HEK293 (cell line): ENCODE results near the gene GSN.

Experiments
- CTCF ChIA-PET: fragments of 350-600 bp; formaldehyde crosslinking; extraction: SDS; loops from one replicate; lab custom pipeline; 2021; ENCODE audit warnings: antibody characterized with exemption; lab: Yijun Ruan, JAX
- POLR2A ChIA-PET: fragments of 300-600 bp; formaldehyde crosslinking; extraction: SDS; loops from one replicate; lab custom pipeline; 2020; ENCODE audit warnings: antibody characterized with exemption, inconsistent platforms; lab: Yijun Ruan, JAX
- H3K27ac ChIP-seq: fragments of 200-500 bp; sonication (Bioruptor generic); 2 replicates; pipeline ENCODE4 v1.5.1; 2014; ENCODE audit warnings: low read depth, low read length, control low read depth, inconsistent platforms; ENCODE audit errors: extremely low read depth
- H3K36me3 ChIP-seq, 2 experiments: fragments of 200-500 bp in 1 of 2; sonication (Bioruptor generic) in 1 of 2; 1 replicate in 1 of 2; 2 replicates in 1 of 2; pipeline ENCODE4 v1.5.1; 2014 to 2017; ENCODE audit warnings: inconsistent platforms in 2 of 2, low read length in 2 of 2; ENCODE audit not compliant: control insufficient read depth in 2 of 2, insufficient read depth in 1 of 2
- H3K4me1 ChIP-seq: fragments of 200-500 bp; sonication (Bioruptor generic); 2 replicates; pipeline ENCODE4 v1.5.1; 2014; ENCODE audit warnings: mild to moderate bottlenecking, low read length, inconsistent platforms; ENCODE audit not compliant: control insufficient read depth, insufficient read depth
- H3K4me3 ChIP-seq: 2 replicates; pipeline ENCODE4 v1.5.1; 2011; ENCODE audit warnings: low read depth, mild to moderate bottlenecking, control low read depth, low read length, moderate library complexity
- H3K9me3 ChIP-seq: fragments of 200-500 bp; sonication (Bioruptor generic); 2 replicates; pipeline ENCODE4 v1.5.1; 2014; ENCODE audit warnings: low read depth, low read length, inconsistent platforms; ENCODE audit not compliant: control insufficient read depth, insufficient read depth
- GLI4 ChIP-seq: fragments of 450-650 bp; formaldehyde crosslinking; IDR thresholded peaks from 2 replicates; pipeline ENCODE4 v1.5.1; 2016; ENCODE audit warnings: missing biosample characterization, missing genetic modification characterization
- PRDM1 ChIP-seq: fragments of 450-650 bp; formaldehyde crosslinking; IDR thresholded peaks from 2 replicates; pipeline ENCODE4; 2016; ENCODE audit warnings: missing biosample characterization, missing genetic modification characterization
- PRDM4 ChIP-seq: fragments of 450-650 bp; formaldehyde crosslinking; IDR thresholded peaks from 2 replicates; pipeline ENCODE4 v1.5.1; 2017; ENCODE audit warnings: missing biosample characterization, missing genetic modification characterization
- ZBTB44 ChIP-seq: fragments of 450-650 bp; IDR thresholded peaks from 2 replicates; pipeline ENCODE4 v1.5.1; 2018; ENCODE audit warnings: missing biosample characterization, mild to moderate bottlenecking, missing genetic modification characterization
- ZBTB8A ChIP-seq: fragments of 450-650 bp; formaldehyde crosslinking; IDR thresholded peaks from 2 replicates; pipeline ENCODE4 v1.5.1; 2016; ENCODE audit warnings: missing biosample characterization, missing genetic modification characterization
- ZNF132 ChIP-seq: fragments of 450-650 bp; formaldehyde crosslinking; IDR thresholded peaks from 2 replicates; pipeline ENCODE4 v1.5.1; 2017; ENCODE audit warnings: missing biosample characterization, missing genetic modification characterization, borderline replicate concordance
- ZNF2 ChIP-seq: fragments of 450-650 bp; formaldehyde crosslinking; IDR thresholded peaks from 2 replicates; pipeline ENCODE4 v1.5.1; 2016; ENCODE audit warnings: missing biosample characterization, missing genetic modification characterization
- ZNF202 ChIP-seq: fragments of 450-650 bp; formaldehyde crosslinking; IDR thresholded peaks from 2 replicates; pipeline ENCODE4 v1.5.1; 2016; ENCODE audit warnings: missing biosample characterization, missing genetic modification characterization, borderline replicate concordance
- ZNF211 ChIP-seq: fragments of 450-650 bp; formaldehyde crosslinking; IDR thresholded peaks from 2 replicates; pipeline ENCODE4 v1.5.1; 2016; ENCODE audit warnings: low read depth, missing biosample characterization, missing genetic modification characterization
- ZNF335 ChIP-seq: fragments of 450-650 bp; formaldehyde crosslinking; conservative IDR thresholded peaks from 2 replicates; pipeline ENCODE4 v1.5.1; 2016; ENCODE audit warnings: missing biosample characterization, missing genetic modification characterization
- ZNF341 ChIP-seq: fragments of 450-650 bp; formaldehyde crosslinking; IDR thresholded peaks from 2 replicates; pipeline ENCODE4; 2016; ENCODE audit warnings: low read depth, missing biosample characterization, missing genetic modification characterization
- ZNF423 ChIP-seq: fragments of 450-650 bp; formaldehyde crosslinking; IDR thresholded peaks from 2 replicates; pipeline ENCODE4 v1.5.1; 2016; ENCODE audit warnings: missing biosample characterization, missing genetic modification characterization
- ZNF501 ChIP-seq: fragments of 450-650 bp; formaldehyde crosslinking; IDR thresholded peaks from 2 replicates; pipeline ENCODE4 v1.5.1; 2016; ENCODE audit warnings: missing biosample characterization, missing genetic modification characterization
- ZNF560 ChIP-seq: fragments of 450-650 bp; formaldehyde crosslinking; IDR thresholded peaks from 2 replicates; pipeline ENCODE4 v1.5.1; 2017; ENCODE audit warnings: missing biosample characterization, missing genetic modification characterization, borderline replicate concordance
- ZNF664 ChIP-seq: fragments of 450-650 bp; formaldehyde crosslinking; IDR thresholded peaks from 2 replicates; pipeline ENCODE4 v1.5.1; 2016; ENCODE audit warnings: missing biosample characterization, missing genetic modification characterization
- ZNF692 ChIP-seq: fragments of 450-650 bp; formaldehyde crosslinking; IDR thresholded peaks from 2 replicates; pipeline ENCODE4 v1.5.1; 2016; ENCODE audit warnings: missing biosample characterization, missing genetic modification characterization
- TF ChIP-seq, protein P1 (sequence below): fragments of 450-650 bp; formaldehyde crosslinking; conservative IDR thresholded peaks from 2 replicates; pipeline ENCODE4 v1.5.1; 2016; ENCODE audit warnings: low read depth, missing biosample characterization, missing genetic modification characterization
- TF ChIP-seq, protein P2 (sequence below): IDR thresholded peaks from 2 replicates; pipeline ENCODE4 v1.6.1; 2011; ENCODE audit warnings: mild to moderate bottlenecking, low read depth, low read length, borderline replicate concordance
- TF ChIP-seq, protein P3 (sequence below): fragments of 450-650 bp; IDR thresholded peaks from 2 replicates; pipeline ENCODE4 v1.5.1; 2018; ENCODE audit warnings: missing biosample characterization, missing genetic modification characterization

Gene GSN

DNA sequence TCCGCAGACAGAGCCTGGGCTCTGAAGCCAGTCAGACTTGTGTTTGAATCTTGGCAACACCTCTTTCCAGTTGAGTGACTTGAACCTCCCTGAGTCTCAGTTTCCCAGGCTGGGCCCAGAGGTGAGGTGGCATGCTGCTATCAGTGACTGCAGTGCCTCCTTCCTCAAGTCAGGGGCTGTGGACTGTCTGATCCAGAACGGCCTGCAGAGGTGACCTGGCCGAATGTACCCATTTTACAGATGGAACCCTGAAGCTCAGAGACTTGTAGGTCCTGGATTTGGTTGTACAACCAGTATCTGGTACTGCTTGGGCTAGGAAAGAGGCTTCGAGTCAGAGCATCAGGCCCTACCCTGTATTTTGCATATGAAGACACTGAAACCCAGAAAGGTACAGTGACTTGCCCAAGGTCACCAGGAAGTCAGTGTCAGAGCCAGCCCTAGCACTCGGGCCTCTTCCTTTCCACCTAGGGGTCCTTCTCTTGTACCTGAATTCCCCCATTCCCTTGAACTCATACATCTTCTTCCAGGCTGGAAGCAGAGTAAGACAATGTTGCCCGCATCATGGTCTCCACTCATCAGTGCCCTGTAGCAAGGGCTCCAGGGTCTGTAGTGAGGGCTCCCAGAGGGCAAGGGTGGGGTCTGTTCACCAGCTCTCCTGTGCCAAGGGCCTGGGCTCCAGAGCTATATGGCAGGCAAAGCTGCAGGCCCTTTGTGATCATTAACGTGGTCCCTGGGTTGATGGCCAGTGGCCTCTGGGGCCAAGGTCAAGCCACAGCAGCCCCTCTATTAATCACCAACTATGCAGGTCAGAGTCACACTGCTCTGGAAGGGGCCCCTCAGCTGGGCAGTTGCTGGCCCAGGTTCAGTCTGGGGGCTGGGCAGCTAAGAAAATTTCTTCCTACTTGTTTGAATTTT lies 28.5 kb downstream of the GSN start (continued):
- TF ChIP-seq, protein P1, sequence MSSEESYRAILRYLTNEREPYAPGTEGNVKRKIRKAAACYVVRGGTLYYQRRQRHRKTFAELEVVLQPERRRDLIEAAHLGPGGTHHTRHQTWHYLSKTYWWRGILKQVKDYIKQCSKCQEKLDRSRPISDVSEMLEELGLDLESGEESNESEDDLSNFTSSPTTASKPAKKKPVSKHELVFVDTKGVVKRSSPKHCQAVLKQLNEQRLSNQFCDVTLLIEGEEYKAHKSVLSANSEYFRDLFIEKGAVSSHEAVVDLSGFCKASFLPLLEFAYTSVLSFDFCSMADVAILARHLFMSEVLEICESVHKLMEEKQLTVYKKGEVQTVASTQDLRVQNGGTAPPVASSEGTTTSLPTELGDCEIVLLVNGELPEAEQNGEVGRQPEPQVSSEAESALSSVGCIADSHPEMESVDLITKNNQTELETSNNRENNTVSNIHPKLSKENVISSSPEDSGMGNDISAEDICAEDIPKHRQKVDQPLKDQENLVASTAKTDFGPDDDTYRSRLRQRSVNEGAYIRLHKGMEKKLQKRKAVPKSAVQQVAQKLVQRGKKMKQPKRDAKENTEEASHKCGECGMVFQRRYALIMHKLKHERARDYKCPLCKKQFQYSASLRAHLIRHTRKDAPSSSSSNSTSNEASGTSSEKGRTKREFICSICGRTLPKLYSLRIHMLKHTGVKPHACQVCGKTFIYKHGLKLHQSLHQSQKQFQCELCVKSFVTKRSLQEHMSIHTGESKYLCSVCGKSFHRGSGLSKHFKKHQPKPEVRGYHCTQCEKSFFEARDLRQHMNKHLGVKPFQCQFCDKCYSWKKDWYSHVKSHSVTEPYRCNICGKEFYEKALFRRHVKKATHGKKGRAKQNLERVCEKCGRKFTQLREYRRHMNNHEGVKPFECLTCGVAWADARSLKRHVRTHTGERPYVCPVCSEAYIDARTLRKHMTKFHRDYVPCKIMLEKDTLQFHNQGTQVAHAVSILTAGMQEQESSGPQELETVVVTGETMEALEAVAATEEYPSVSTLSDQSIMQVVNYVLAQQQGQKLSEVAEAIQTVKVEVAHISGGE (tag by site-specific recombination): no peak
- no peak for TF ChIP-seq ZNF692 (tag by site-specific recombination)
- TF ChIP-seq PRDM4 (tag by site-specific recombination): no peak
- no peak for TF ChIP-seq ZNF132 (tag by site-specific recombination)
- TF ChIP-seq ZNF335 (tag by site-specific recombination): no peak
- no peak for TF ChIP-seq ZNF501 (tag by site-specific recombination)
- TF ChIP-seq, protein P2, sequence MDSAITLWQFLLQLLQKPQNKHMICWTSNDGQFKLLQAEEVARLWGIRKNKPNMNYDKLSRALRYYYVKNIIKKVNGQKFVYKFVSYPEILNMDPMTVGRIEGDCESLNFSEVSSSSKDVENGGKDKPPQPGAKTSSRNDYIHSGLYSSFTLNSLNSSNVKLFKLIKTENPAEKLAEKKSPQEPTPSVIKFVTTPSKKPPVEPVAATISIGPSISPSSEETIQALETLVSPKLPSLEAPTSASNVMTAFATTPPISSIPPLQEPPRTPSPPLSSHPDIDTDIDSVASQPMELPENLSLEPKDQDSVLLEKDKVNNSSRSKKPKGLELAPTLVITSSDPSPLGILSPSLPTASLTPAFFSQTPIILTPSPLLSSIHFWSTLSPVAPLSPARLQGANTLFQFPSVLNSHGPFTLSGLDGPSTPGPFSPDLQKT: no peak

DNA sequence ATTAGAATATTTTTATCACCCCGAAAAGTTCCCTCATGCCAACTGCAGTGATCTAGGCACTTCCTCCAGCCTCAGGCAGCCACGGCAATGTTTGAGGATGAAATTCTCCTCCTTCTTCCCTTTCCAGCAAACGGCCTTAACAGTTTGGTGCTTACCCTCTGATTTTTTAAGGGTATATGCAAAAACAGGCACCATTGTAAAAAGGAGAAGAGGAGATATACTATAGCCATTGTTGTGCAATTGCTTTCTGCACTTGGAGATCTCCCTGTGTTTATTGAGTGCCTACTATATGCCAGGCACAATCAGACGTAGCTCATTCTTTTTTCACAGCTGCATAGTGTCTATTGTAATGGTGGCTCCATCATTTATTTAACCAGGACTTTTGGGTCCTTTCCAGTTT lies 29.4 kb downstream of the GSN start:
- ChIA-PET POLR2A (no interaction called here), CTCF (interaction anchor here (0.6 to 3.1 kb wide), 4 partner anchors 19 to 553 kb away, joined by 3 to 15 read pairs (median 8); no protein-coding TSS in a partner anchor)
- TF ChIP-seq ZNF664 (tag by site-specific recombination) (peak; percentile 81), PRDM1 (tag by site-specific recombination) (no peak)
- H3K36me3 ChIP-seq: no peaks in the 10 kb centered on the region
- no peak overlapping the region for H3K4me3 ChIP-seq
- no peak overlapping the region for H3K27ac ChIP-seq
- 0 out of 2 replicates have a peak, but pooled peaks cover 2% of the 10 kb centered on the region for H3K4me1 ChIP-seq
- H3K9me3 ChIP-seq: no peaks in the 10 kb centered on the region

- POLR2A ChIA-PET: no interaction called here
- Histone ChIP-seq H3K4me3 (no peak overlapping the region), H3K4me1 (0 out of 2 replicates have a peak, but pooled peaks cover 2% of the 10 kb centered on the region), H3K27ac (no peak overlapping the region), H3K36me3 (peaks cover 0 to 7% of the 10 kb centered on the region in 2 experiments; a peak in 1 of 3 replicates), H3K9me3 (no peaks in the 10 kb centered on the region)
- CTCF ChIA-PET: interaction anchor here (0.6 to 3.1 kb wide), 4 partner anchors 20 to 554 kb away, joined by 3 to 15 read pairs (median 6); no protein-coding TSS in a partner anchor
- TF ChIP-seq ZBTB8A: no peak
- no peak for TF ChIP-seq ZNF211 (tag by site-specific recombination)
- no peak for TF ChIP-seq ZNF560 (tag by site-specific recombination)
- TF ChIP-seq, protein P3, sequence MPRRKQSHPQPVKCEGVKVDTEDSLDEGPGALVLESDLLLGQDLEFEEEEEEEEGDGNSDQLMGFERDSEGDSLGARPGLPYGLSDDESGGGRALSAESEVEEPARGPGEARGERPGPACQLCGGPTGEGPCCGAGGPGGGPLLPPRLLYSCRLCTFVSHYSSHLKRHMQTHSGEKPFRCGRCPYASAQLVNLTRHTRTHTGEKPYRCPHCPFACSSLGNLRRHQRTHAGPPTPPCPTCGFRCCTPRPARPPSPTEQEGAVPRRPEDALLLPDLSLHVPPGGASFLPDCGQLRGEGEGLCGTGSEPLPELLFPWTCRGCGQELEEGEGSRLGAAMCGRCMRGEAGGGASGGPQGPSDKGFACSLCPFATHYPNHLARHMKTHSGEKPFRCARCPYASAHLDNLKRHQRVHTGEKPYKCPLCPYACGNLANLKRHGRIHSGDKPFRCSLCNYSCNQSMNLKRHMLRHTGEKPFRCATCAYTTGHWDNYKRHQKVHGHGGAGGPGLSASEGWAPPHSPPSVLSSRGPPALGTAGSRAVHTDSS (tag by site-specific recombination): no peak
- no peak for TF ChIP-seq ZNF341
- no peak for TF ChIP-seq ZBTB44 (tag by site-specific recombination)
- TF ChIP-seq ZNF202: no peak
- no peak for TF ChIP-seq ZNF2
- no peak for TF ChIP-seq ZNF423 (tag by site-specific recombination)
- no peak for TF ChIP-seq GLI4
Observed at GRCh38 chr9:121298016-121298538, 30.1 kb downstream of the GSN start.
